ENCODE data around the gene NDUFS5.
"Not testable (repeated sequence)": the region's sequence is repeated elsewhere in the genome, so short reads cannot be mapped to it uniquely, and the experiment has no call there.

The NDUFS5 gene

GRCh38 chr1:39063775-39064174 is 37.6 kb downstream of the NDUFS5 start:
- no peak for DNase-seq
- Mint-ChIP-seq H3K27me3 (no peaks in the 10 kb centered on the region), H3K27ac (no peak overlapping the region), H3K4me3 (no peak overlapping the region), H3K36me3 (peaks cover 0 to 2% of the 10 kb centered on the region in 2 donors), H3K4me1 (no peaks in the 10 kb centered on the region), H3K9me3 (no peaks in the 10 kb centered on the region)
- ATAC-seq (replicated peaks), result no peak

- Mint-ChIP-seq H3K4me3 (no peak overlapping the region), H3K36me3 (peaks cover 2 to 7% of the 10 kb centered on the region in 2 donors), H3K27me3 (no peaks in the 10 kb centered on the region), H3K4me1 (no peaks in the 10 kb centered on the region), H3K27ac (no peak overlapping the region), H3K9me3 (peaks cover 0 to 2% of the 10 kb centered on the region in 2 donors)
- ATAC-seq (replicated peaks) (no peak), DNase-seq (no peak)
Measured at GRCh38 chr1:39065542-39065941, 39.4 kb downstream of the NDUFS5 start.

DNA sequence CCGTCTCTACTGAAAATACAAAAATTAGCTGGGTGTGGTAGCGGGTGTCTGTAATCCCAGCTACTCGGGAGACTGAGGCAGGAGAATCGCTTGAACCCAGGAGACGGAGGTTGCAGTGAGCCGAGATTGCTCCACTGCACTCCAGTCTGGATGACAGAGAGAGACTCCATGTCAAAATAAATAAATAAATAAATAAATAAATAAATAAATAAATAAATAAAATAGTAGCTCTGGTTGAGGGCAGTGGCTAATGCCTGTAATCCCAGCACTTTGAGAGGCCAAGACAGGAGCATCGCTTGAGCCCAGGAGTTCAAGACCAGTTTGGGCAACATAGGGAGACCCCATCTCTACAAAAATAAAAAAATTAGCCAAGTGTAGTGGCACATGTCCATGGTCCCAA is 42.1 kb downstream of the NDUFS5 start:
- H3K27ac Mint-ChIP-seq; H3K27me3 Mint-ChIP-seq; H3K36me3 Mint-ChIP-seq; H3K4me3 Mint-ChIP-seq; H3K9me3 Mint-ChIP-seq; ATAC-seq (replicated peaks); H3K4me1 Mint-ChIP-seq; DNase-seq: not testable (repeated sequence)

DNA sequence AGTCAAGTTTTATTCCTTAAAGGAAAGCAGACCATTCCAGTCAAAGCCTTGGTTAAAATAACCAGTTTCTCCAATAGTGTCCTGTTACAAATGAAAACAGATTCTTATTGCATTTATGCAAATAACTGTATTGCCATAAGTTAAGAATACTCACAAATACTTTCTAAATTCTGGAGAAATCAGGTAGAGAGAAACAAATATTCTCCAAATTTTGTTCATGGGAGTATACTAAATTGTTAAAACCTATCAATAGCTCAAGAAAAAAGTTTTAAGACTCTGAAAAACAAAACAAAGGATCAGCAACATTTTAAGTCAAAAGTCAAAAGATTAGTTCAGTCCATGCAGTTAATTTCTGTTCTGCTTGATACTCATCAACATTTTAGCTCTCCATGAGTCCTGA is 45.4 kb downstream of the NDUFS5 start:
- H3K4me3 Mint-ChIP-seq; H3K9me3 Mint-ChIP-seq; H3K27ac Mint-ChIP-seq; DNase-seq; H3K4me1 Mint-ChIP-seq; H3K36me3 Mint-ChIP-seq; ATAC-seq (replicated peaks); H3K27me3 Mint-ChIP-seq: not testable (repeated sequence)

- Mint-ChIP-seq H3K4me3 (no peak overlapping the region), H3K9me3 (no peaks in the 10 kb centered on the region), H3K27ac (no peak overlapping the region), H3K27me3 (peaks cover 15 to 17% of the 10 kb centered on the region in 2 donors), H3K4me1 (peaks cover 6 to 7% of the 10 kb centered on the region in 2 donors), H3K36me3 (no peaks in the 10 kb centered on the region)
- ATAC-seq (replicated peaks) (no peak), DNase-seq (no peak)
Measured at GRCh38 chr1:39076127-39076798, 50.1 kb downstream of the NDUFS5 start.

DNA sequence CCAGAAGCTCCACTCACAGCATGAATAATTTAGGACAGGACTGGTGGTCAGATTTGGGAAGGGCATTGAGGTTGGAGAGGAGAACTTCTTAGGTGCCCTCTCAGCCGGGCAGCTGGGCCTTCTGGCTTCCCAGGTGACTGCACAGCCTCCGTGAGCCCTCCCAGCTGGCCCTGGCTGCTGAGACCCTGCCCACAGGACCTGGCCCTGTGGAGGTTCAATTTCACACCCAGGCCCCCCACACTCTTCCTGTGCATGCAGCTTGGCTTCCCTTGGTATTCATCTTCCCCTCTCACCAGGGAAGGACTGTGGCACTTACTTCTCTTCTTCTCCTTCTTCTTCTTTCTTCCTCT is 50.6 kb downstream of the NDUFS5 start:
- Mint-ChIP-seq H3K4me3 (no peak overlapping the region), H3K9me3 (no peaks in the 10 kb centered on the region), H3K27ac (no peak overlapping the region), H3K36me3 (no peaks in the 10 kb centered on the region), H3K4me1 (peaks cover 6 to 7% of the 10 kb centered on the region in 2 donors), H3K27me3 (peaks cover 15 to 17% of the 10 kb centered on the region in 2 donors)
- ATAC-seq (replicated peaks) (no peak), DNase-seq (no peak)

- no peaks in the 10 kb centered on the region for H3K9me3 Mint-ChIP-seq
- H3K27me3 Mint-ChIP-seq, result peaks cover 28 to 40% of the 10 kb centered on the region in 2 donors
- DNase-seq (no peak), ATAC-seq (replicated peaks) (no peak)
- H3K27ac Mint-ChIP-seq, result peak overlapping the region; percentile 63
- peaks cover 12% of the 10 kb centered on the region in 2 donors for H3K4me1 Mint-ChIP-seq
- peak overlapping the region; percentile 79 to 85 for H3K4me3 Mint-ChIP-seq
- H3K36me3 Mint-ChIP-seq, result no peaks in the 10 kb centered on the region
Measured at GRCh38 chr1:39080269-39080826, 54.2 kb downstream of the NDUFS5 start.

DNA sequence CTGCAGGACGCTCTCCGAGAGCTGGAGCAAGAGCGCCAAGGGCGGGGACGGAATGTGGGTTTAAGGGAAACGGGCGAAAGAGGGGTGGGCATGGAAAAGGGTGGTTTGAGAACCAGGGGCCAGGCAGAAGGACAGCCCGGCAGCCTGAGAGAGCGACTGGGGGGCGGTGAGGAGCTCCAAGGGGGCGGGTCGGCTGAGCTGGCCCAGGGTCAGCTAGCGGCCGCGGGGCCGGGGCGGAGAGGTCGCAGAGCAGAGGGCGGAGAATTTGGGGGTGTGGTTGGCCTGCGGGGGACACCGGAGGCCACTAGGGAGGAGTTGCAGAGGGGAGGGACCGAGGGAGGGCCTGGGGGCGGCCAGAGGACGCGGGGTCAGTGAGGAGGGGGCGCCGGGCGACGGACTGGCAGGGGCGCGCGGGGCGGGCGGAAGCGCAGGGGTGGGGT is 54.7 kb downstream of the NDUFS5 start:
- Mint-ChIP-seq H3K4me3 (peak overlapping the region; percentile 79 to 85), H3K9me3 (no peaks in the 10 kb centered on the region), H3K27ac (peak overlapping the region; percentile 63), H3K27me3 (peaks cover 28 to 40% of the 10 kb centered on the region in 2 donors), H3K36me3 (no peaks in the 10 kb centered on the region), H3K4me1 (peaks cover 14 to 17% of the 10 kb centered on the region in 2 donors)
- ATAC-seq (replicated peaks) (no peak), DNase-seq (no peak)

DNA sequence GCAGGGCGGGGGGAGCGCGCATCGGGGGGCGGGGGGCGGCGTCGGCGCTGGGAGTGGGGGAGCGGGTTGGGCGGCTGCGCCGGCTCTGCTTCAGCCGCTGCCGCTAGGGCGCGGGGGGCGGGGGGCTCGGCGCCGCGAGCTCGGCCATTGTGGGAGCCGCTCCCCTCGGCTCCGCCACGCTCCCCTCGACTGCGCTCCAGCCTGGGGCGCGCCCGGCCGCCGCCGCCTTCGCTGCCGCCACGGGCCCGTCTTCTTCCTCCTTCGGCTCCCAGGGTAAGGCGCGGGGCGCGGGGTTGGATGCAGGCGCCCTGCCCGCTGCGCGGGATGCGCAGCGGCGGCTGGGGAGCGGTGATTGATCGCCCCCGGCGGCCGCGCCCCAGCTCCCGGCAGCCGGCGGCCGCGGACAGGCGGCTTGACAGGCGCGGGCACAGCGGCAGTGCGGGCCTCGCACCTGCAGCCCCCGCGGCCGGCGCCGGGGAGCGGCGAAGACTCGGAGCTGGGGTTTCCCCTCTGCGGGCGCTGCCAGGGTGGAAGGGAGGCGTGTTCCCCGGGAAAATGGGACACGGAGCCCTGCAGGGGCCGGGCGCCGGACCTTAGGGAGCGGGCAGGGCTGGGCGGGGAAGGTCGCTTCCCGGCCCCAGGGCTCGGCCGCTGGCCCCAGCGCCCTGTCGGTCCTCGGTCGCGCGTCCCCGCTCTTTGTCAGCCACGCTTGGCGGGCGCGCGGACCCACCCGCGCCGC is 55.3 kb downstream of the NDUFS5 start:
- ATAC-seq (replicated peaks), result peak; percentile 67 to 68
- no peaks in the 10 kb centered on the region for H3K9me3 Mint-ChIP-seq
- DNase-seq, result no peak
- H3K27me3 Mint-ChIP-seq, result peaks cover 28 to 40% of the 10 kb centered on the region in 2 donors
- peak overlapping the region in 1 of 2 donors; percentile 65 for H3K4me3 Mint-ChIP-seq
- no peak overlapping the region for H3K27ac Mint-ChIP-seq
- H3K4me1 Mint-ChIP-seq, result peaks cover 20 to 23% of the 10 kb centered on the region in 2 donors
- no peaks in the 10 kb centered on the region for H3K36me3 Mint-ChIP-seq

DNA sequence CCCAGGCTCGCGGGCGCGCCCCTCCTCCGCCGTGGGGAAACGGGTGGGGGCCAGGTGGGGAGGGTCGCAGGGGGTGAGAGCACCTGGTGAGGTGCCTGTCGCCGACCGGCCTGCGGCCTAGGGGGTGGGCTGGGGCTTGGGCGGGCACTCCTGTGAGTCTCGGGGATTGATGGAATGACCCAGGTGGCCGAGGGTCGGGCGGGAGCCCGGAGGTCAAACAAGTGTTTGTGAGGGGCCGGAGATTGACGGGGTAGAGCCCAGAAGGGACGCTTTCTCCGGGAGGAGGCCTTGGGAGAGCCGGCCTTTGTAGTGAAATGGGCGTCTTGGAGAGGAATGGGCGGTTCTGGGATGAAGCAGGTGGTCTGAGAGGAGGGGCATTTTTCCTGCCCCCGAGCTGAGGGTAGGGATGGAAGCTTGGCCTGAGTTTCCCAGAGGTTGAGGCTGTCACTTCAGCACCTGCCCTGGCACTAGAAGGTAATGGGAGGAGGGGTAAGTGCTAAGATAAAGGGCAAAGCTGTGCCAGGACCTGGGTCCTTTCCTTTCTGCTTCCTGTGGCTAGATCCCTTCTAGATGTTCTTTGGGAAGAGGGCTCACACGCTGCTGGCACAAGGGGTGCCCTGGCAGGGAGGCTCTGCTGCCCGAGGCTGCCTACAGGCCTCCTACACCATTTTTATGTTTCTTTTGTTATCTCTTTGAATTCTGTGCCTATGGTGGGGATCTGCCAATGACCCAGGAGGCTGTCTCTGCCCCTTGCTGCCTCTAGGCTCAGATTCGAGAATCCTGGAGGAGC is 56.1 kb downstream of the NDUFS5 start:
- H3K27ac Mint-ChIP-seq, result no peak overlapping the region
- no peaks in the 10 kb centered on the region for H3K36me3 Mint-ChIP-seq
- no peaks in the 10 kb centered on the region for H3K9me3 Mint-ChIP-seq
- DNase-seq (no peak), ATAC-seq (replicated peaks) (no peak)
- H3K4me3 Mint-ChIP-seq, result peak overlapping the region; percentile 65 to 73
- peaks cover 27 to 30% of the 10 kb centered on the region in 2 donors for H3K4me1 Mint-ChIP-seq
- peaks cover 28 to 40% of the 10 kb centered on the region in 2 donors for H3K27me3 Mint-ChIP-seq

- ATAC-seq (replicated peaks) (no peak), DNase-seq (no peak)
- no peak overlapping the region for H3K4me3 Mint-ChIP-seq
- H3K27ac Mint-ChIP-seq, result no peak overlapping the region
- no peaks in the 10 kb centered on the region for H3K36me3 Mint-ChIP-seq
- H3K27me3 Mint-ChIP-seq, result peaks cover 28 to 40% of the 10 kb centered on the region in 2 donors
- H3K9me3 Mint-ChIP-seq, result no peaks in the 10 kb centered on the region
- H3K4me1 Mint-ChIP-seq, result peaks cover 31 to 36% of the 10 kb centered on the region in 2 donors
Measured at GRCh38 chr1:39082811-39083576, 56.8 kb downstream of the NDUFS5 start.

DNA sequence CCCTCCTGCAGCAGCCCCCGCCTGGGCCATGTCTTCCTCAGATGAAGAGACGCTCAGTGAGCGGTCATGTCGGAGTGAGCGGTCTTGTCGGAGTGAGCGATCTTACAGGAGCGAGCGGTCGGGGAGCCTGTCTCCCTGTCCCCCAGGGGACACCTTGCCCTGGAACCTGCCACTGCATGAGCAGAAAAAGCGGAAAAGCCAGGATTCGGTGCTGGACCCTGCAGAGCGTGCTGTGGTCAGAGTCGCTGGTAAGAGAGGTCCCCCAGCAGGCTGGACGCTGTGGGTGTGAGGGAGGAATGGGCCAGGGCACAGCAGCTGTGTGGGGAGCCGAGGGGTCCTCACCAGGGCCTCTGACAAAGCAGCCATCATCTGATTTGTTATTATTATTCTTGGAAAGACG is 58.0 kb downstream of the NDUFS5 start:
- Mint-ChIP-seq H3K4me1 (peaks cover 31 to 36% of the 10 kb centered on the region in 2 donors), H3K36me3 (no peaks in the 10 kb centered on the region), H3K27ac (no peak overlapping the region), H3K4me3 (no peak overlapping the region), H3K9me3 (no peaks in the 10 kb centered on the region), H3K27me3 (peaks cover 28 to 40% of the 10 kb centered on the region in 2 donors)
- DNase-seq (no peak), ATAC-seq (replicated peaks) (no peak)

All from stimulated activated naive B cell treated with anti-CD40 and anti-IgM and Interleukin-4, amounts not matched to agents 10 μg/mL and 1 μg/mL and 100 μg/mL, for 72 hours (primary cell).